Esophagus muscularis mucosa (tissue), 4 donors: ENCODE data around the gene CAMTA1.

Source experiments
- CTCF ChIP-seq, 3 experiments: fragments of 200-600 bp in 2 of 3; fragments of 450-650 bp in 1 of 3; sonication (generic) in 2 of 3; IDR thresholded peaks; one replicate each; pipeline ENCODE4 v1.5.1; 2017 to 2019; ENCODE audit warnings: antibody characterized with exemption in 3 of 3, mild to moderate bottlenecking in 2 of 3, moderate library complexity in 1 of 3
- EP300 ChIP-seq: sonication (generic); formaldehyde crosslinking; IDR thresholded peaks from one replicate; pipeline ENCODE4 v1.6.1; 2017; ENCODE audit warnings: antibody characterized with exemption
- POLR2A ChIP-seq: fragments of 450-650 bp; IDR thresholded peaks from one replicate; pipeline ENCODE4 v1.6.1; 2017; ENCODE audit warnings: antibody characterized with exemption, moderate library complexity, mild to moderate bottlenecking, low read depth
- POLR2AphosphoS5 ChIP-seq, 2 donors: sonication (generic); formaldehyde crosslinking; IDR thresholded peaks; one replicate each; pipeline ENCODE4 v1.6.1; 2017; ENCODE audit warnings: antibody characterized with exemption in 2 of 2

- TF ChIP-seq POLR2A (no peak), POLR2AphosphoS5 (IDR thresholded peaks at IDR 0.05) (no peak), CTCF (IDR thresholded peaks at IDR 0.05) (no peak), EP300 (no peak)
These were observed 308.0 kb downstream of the CAMTA1 start for GRCh38 chr1:7093297-7093696.
